ENCODE results near the gene NINL. TPM values are rescaled to one million over a fixed set of nuclear protein-coding genes. Genes with fewer than 3 reads are reported as not detected.

NINL gene
- polyA plus RNA-seq, 1 of the 3 experiments (the other 2 are of a cell fraction): 22.5 TPM

GRCh38 chr20:25407311-25408169, 177.8 kb downstream of the NINL start, which contains the start of gene GINS1 (continued):
- TF ChIP-seq NFIC (IDR thresholded peaks at IDR 0.05; ENCODE audit: borderline replicate concordance): no peak
- 0 out of 2 replicates have a peak, but pooled peaks have one; percentile 15 for TF ChIP-seq REST (IDR thresholded peaks at IDR 0.05; ENCODE audit: low read depth, low read length)
- no peak for TF ChIP-seq MEF2A (IDR thresholded peaks at IDR 0.05; ENCODE audit: borderline replicate concordance, low read depth)
- no peak for TF ChIP-seq EP300 (IDR thresholded peaks at IDR 0.05; ENCODE audit: borderline replicate concordance in 1 of 2, low read depth in 1 of 2, low read length in 1 of 2)
- TF ChIP-seq RCOR1 (IDR thresholded peaks at IDR 0.05; ENCODE audit: low read length): 0 out of 2 replicates have a peak, but pooled peaks have one; percentile 9

Small RNA genes lying within 50 kb of the gene (small RNA-seq; reads per million reads assigned to genes)
- 0 reads per million in 7 experiments for gene RNU6ATAC17P

Other genes with a start within 250 kb of the NINL start
- 32.2 and 33.5 TPM in 2 replicates for gene ABHD12, start 194.7 kb downstream of the NINL start, polyA plus RNA-seq (2012; rRNA removed)
- gene GINS1, start 177.9 kb downstream of the NINL start, polyA plus RNA-seq (2012; rRNA removed): 5.1 and 5.8 TPM in 2 replicates
- gene NANP, start 38.5 kb upstream of the NINL start, polyA plus RNA-seq (2012; rRNA removed): 1.9 and 2.6 TPM in 2 replicates
- 16.5 and 24.4 TPM in 2 replicates for gene ZNF337, start 111.3 kb upstream of the NINL start, polyA plus RNA-seq (2012; rRNA removed)

Measured in SK-N-SH (cell line).